ENCODE measurements around the gene RERE.
"Not testable (repeated sequence)": the region's sequence is repeated elsewhere in the genome, so short reads cannot be mapped to it uniquely, and the experiment has no call there.

RERE gene

DNA sequence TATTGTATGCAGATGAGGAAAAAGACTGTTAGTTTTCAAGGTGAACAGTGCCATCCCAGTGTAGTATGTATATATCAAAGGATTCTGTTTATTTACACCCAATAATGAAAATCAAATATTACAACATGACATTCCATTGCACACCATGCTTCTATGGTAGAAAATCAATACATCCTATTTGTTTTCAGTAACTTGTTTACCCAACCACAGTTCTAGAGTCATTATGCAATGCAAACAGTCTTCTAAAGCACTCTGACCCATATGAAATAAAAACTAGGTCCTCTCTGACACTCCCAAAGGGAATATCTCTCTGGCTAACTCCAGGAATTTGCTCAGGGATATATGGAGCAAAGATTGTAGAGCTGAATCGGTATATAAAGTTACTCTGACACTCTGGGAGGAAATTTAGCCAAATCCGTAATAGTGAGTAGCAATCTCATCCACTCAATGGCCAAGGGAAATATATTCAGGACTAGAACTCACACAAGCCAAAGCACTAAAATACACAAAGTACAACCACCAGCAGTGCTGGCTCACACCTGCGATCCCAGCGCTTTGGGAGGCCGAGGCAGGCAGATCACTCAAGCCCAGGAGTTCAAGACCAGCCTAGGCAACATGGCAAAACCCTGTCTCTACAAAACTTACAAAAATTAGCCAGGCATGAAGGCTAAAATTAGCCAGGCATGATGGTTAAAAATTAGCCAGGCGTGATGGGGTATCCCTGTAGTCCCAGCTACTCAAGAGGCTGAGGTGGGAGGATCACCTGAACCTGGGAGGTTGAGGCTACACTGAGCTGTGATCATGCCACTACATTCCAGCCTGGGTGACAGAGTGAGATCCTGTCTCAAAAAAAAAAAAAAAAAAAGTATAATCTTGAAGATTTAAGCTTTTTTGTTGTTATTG lies 75.2 kb downstream of the RERE start:
- no peak for TF ChIP-seq ZNF274 (IDR thresholded peaks at IDR 0.05; ENCODE audit: low read depth, low read length)
- H3K4me3 ChIP-seq (ENCODE audit: low read length): no peak overlapping the region

DNA sequence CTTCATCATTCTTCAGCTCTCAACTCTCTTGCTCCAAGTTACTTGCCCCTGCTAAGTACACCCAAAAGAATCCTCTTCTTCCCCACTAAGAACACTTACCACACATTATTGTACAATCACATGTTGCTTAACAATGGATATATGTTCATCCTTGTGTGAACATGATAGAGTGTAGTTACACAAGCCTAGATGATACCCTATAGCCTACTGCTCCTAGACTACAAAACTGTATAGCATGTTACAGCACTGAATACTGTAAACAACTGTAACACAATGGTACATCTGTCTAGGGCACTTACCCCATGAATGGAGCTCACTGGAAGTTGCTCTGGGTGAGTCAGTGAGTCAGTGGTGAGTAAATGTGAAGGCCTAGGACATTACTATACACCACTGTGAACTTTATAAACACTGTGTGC lies 77.4 kb downstream of the RERE start:
- H3K4me3 ChIP-seq (ENCODE audit: low read length): no peak overlapping the region
- TF ChIP-seq ZNF274 (IDR thresholded peaks at IDR 0.05; ENCODE audit: low read depth, low read length): no peak

DNA sequence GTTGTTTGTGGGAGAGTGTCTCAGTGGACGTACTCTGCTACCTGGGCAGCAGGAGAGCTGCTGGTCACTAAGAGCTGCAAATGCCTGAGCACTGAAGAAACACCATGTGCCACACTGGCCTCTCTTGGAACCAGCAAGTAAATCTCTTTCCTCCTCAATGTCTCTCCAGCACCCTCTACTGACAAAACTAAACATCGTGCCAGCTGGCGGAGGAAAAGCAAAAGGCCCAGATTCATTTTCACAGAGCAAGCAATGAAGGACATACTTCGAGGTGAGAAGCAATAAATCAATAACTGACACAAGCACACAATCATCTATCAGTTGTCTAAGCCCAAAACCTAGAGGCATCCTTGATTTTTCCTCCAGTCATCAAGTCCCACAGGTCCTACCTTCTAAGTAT lies 78.1 kb downstream of the RERE start:
- no peak for TF ChIP-seq ZNF274 (IDR thresholded peaks at IDR 0.05; ENCODE audit: low read depth, low read length)
- H3K4me3 ChIP-seq (ENCODE audit: low read length): no peak overlapping the region

DNA sequence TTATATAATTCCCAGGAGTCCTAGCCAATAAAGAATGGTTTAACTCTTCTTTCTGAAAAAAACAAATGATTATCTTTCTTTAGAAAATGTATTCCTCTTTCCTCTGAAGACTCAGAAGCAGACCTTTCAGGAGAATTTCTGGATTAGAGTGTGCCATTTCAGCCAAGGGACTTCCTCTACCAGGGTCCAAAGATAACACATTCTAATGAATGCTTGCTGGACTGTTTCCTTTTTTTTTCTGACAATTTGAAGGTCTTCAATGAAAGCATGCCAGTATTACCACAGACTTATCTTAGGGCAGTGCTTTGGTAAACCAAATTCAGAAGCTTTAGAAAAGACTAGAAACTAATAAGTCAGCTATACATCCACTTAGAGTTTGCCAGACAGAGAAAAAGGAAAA lies 80.5 kb downstream of the RERE start:
- H3K4me3 ChIP-seq (ENCODE audit: low read length): no peak overlapping the region

DNA sequence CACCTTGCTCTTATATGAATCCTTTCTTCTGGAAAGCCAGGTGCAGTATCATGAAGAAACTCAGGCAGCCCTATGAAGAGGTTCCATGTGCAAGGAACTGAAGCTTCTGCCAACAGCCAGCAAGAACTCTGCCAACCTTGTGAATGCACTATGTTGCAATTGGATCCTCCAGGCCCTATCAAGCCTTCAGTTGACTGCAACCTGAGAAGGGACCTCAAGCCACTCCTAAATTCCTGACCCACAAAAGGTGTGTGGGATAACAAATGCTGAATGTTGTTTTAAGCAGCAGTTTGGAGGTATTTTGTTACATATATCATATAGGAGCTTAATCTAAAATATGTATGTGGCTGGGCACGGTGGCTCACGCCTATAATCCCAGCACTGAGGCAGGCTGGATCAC lies 84.0 kb downstream of the RERE start:
- no peak for TF ChIP-seq ZNF274 (IDR thresholded peaks at IDR 0.05; ENCODE audit: low read depth, low read length)
- H3K4me3 ChIP-seq (ENCODE audit: low read length): no peak overlapping the region

More for the DNA sequence above, 80.5 kb downstream of the RERE start:
- no peak for TF ChIP-seq ZNF274 (IDR thresholded peaks at IDR 0.05; ENCODE audit: low read depth, low read length)

DNA sequence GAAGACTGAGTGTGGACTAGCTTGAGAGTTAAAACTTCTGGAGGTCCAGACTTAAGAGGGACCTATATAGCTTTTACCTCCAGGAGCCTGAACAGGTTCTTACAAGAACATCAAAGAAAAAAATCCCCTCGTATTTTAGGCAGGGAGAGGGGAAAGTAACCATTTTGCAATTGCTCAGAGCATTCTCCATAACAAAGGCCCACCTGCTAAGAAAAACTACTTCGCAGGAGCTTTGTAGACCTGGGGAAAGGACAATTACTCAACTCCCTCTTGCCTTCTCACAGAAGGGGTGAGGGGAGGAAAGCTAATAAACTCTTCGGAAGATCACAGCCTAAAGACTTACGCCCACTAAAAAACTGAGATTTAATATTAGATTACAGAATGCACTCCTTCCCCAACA lies 86.3 kb downstream of the RERE start:
- no peak for TF ChIP-seq ZNF274 (IDR thresholded peaks at IDR 0.05; ENCODE audit: low read depth, low read length)
- no peak overlapping the region for H3K4me3 ChIP-seq (ENCODE audit: low read length)

DNA sequence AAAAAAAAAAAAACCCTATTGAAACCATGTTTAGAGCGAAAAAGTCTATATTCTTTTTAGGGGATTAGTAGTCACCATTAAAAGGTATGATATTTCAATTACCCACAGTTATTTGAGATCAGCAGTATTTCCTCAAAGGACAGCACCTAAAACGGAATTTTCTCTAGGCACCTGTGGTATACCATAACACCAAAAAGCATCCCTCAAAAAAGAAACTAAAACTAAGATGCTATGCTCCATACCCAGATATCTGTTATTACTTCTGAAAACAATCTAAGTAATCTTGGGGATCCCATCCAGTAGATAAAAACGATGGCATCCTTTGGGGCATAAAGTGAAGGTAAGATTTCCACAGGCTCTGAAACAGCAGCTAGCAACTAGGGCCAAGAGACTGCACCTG lies 89.0 kb downstream of the RERE start:
- no peak overlapping the region for H3K4me3 ChIP-seq (ENCODE audit: low read length)
- TF ChIP-seq ZNF274 (IDR thresholded peaks at IDR 0.05; ENCODE audit: low read depth, low read length): no peak

DNA sequence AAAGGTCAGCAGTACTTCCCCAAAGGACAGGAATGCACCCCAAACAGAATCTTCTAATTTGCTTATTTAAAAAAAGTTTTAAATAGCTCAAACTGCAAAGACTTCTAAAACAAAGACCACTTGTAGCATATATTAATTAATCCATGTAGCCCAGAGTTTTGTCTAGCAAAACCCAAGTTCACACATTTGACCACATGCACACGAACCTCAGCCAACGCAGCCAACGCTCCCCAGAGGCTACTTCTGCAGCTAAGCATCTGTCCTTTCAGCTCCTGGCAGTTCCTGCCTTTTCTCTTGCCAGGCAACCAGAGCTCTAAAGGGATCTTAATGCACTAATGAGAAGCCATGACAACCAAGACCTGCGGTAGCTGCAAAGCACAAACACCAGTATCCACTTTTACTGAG lies 89.6 kb downstream of the RERE start:
- no peak for TF ChIP-seq ZNF274 (IDR thresholded peaks at IDR 0.05; ENCODE audit: low read depth, low read length)
- no peak overlapping the region for H3K4me3 ChIP-seq (ENCODE audit: low read length)

DNA sequence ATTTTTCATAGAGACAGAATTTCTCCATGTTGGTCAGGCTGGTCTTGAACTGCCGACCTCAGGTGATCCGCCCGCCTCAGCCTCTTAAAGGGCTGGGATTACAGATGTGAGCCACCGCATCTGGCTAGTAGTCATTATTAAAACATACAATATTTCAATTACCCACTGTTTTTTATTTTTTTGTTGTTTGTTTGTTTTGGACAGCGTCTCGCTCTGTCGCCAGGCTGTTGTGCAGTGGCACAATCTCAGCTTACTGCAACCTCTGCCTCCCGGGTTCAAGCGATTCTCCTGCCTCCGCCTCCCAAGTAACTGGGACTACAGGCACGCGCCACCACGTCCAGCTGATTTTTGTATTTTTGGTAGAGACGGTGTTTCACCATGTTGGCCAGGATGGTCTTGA lies 90.1 kb downstream of the RERE start:
- H3K4me3 ChIP-seq (ENCODE audit: low read length): not testable (repeated sequence)

DNA sequence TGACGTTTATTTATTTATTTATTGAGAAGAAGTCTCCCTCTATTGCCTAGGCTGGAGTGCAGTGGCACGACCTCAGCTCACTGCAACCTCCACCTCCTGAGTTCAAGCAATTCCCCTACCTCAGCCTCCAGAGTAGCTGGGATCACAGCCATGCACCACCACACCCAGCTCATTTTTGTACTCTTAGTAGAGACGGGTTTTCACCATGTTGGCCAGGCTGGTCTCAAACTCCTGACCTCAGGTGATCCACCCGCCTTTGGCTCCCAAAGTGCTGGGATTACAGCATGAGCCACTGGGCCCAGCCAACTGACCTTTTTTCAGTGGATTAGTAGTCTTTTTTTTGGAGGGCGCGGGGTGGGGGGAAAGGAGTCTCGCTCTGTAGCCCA lies 90.6 kb downstream of the RERE start:
- not testable (repeated sequence) for H3K4me3 ChIP-seq (ENCODE audit: low read length)

DNA sequence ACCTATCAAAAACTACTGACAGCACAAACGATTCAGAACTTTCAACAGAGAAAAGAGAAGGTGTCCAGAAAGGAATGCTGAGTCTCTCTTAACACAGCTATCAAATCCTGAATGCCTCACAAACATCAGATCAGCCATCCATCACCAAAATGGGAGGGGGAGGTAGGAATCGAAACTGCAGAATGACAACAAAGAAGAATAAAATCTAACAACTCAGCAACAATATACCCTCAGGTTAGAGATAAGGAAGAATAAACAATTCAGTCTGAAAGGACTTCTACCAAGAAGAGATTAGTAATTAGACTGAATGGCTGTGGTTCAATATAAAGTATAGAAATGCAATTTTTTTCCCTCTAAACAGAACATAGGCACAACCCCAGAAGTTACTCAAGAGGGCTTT lies 94.4 kb downstream of the RERE start:
- no peak overlapping the region for H3K4me3 ChIP-seq (ENCODE audit: low read length)

DNA sequence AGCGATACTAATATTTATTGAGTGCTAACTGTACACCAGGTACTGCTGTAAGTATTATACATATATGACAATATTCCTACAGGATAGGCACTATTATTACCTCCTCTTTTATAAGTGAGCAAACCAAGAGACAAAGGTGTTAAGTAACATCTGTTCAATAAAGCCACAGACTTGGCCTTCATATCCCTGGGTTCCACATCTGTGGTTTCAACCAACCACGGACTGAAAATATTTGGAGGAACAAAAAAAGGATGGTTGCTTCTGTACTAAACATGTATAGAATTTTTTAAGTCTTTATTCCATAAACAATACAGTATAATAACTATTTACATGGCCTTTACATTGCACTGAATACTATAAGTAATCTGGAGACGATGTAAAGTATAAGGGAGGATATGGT lies 95.1 kb downstream of the RERE start:
- no peak overlapping the region for H3K4me3 ChIP-seq (ENCODE audit: low read length)
- no peak for TF ChIP-seq ZNF274 (IDR thresholded peaks at IDR 0.05; ENCODE audit: low read depth, low read length)

More for the DNA sequence above, 94.4 kb downstream of the RERE start:
- TF ChIP-seq ZNF274 (IDR thresholded peaks at IDR 0.05; ENCODE audit: low read depth, low read length): no peak

DNA sequence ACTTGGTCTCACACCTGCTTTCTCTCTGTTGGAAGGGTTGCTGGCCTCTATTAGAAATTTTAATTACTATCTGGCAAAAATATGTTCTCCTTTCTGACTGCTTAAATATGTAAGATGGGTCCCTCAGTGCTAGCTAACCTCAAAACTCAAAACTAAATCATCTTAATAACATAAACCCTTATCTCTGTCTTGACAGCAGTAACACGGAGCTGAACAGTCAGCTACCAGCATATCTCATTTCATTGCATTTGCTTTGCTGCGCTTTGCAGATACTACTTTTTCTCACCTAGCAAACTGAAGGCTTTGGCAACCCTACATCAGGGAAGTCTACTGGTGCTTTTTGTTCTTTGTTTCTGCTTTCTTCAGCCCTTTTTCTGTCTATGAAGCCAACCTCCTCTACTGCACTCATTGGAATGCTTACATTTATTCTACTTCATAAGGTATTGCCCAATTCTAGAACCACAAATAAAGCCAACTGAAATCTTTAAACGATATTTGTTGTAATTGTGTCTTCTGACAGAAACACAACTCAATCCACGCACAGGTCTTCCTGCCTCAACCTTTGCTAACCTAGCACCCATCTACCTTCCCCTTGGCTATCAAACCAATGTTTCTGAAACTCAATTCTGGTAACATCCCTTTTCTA lies 95.6 kb downstream of the RERE start:
- no peak overlapping the region for H3K4me3 ChIP-seq (ENCODE audit: low read length)
- TF ChIP-seq ZNF274 (IDR thresholded peaks at IDR 0.05; ENCODE audit: low read depth, low read length): no peak

DNA sequence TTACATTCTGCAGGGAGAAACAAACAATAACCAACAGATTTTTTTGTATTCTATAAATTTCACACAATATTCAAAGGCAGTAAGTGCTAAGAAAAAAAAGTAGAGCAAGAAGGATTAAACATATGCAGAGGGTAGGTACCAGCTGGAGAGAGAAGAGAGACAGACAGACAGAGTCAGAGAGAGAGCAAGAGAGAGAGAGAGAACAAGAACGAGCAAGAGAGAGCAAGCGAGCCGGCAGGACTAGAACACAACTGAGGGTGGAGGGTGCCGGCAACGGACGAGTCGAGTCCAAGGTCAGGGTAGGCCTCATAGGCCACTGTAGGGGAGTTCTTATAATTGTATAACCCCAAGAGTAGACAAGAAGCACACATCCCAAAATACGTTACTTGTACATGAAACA lies 97.1 kb downstream of the RERE start:
- no peak overlapping the region for H3K4me3 ChIP-seq (ENCODE audit: low read length)
- no peak for TF ChIP-seq ZNF274 (IDR thresholded peaks at IDR 0.05; ENCODE audit: low read depth, low read length)

DNA sequence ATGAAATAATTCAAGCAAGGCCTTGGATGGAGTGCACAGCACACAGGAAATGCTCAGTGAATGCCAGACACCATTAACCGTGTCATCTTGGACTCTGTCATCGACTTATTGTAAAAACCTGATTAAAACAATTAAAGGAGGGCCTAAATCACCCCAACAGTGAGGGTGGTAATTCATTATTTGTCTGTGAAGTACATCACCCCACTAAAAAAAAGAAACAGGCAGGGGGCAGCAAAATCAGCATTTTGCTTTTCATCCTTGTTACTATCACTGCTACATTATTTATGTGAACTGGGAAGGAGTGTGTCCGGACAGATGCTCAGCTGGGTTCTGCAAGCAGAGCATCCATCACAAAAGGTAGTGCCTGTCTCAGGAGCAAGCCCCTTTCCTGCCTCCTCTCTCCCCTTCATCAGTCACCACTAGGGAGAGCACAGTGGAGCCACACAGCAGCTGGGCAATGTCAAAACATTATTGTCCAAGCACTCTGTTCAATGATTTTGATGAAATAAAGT lies 98.5 kb downstream of the RERE start:
- no peak overlapping the region for H3K4me3 ChIP-seq (ENCODE audit: low read length)
- no peak for TF ChIP-seq ZNF274 (IDR thresholded peaks at IDR 0.05; ENCODE audit: low read depth, low read length)

All from GM08714 (cell line).